ENCODE measurements around the gene MMP15. TPM values are rescaled to one million over a fixed set of nuclear protein-coding genes. Genes with fewer than 3 reads are reported as not detected.

Gene MMP15
- total RNA-seq, 1 experiment from 2014 or later = 4.5 TPM

DNA sequence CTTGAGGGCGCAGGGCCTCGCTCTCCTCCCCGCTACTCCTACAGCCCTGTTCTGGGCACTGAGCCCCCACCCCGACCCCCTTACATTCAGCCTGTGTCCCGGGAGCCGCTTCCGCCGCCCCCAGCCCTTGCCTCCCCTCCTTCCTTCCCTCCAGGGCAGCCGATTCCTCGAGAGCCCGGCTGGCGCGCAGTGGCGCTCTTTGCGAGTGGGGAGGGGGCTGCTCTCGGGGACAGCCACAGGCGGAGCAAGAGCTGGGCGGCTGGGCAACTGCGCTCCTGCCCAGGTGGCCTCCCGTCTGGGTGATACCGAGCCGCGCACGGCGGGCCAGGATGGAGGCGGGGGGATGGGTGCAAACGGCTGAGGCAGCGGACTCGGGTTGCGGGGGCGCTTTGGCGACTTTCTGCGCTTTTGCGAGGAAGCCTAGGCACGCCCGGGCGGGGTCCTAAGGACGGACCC lies 1.2 kb downstream of the MMP15 start:
- no TSS peak for BruUV-seq (replicated peaks)
- ChIA-PET CTCF (interaction anchor here (1.2 kb wide), 1 partner anchor 92 kb away, joined by 3 read pairs; no protein-coding TSS in a partner anchor), POLR2A (ENCODE audit: low non-redundant PET) (no interaction called here)
- Histone ChIP-seq H3K36me3 (ENCODE audit: insufficient read depth, low read length, poor library complexity, severe bottlenecking) (no peaks in the 10 kb centered on the region), H3K4me3 (ENCODE audit: low read depth, low read length, poor library complexity, severe bottlenecking) (peak overlapping the region; percentile 70), H3K4me1 (ENCODE audit: insufficient read depth, low read length, poor library complexity, severe bottlenecking) (peaks cover 27% of the 10 kb centered on the region), H3K27me3 (replicated peaks; ENCODE audit: insufficient read depth, low read depth, low read length, poor library complexity) (no peaks in the 10 kb centered on the region), H3K27ac (ENCODE audit: low read depth, low read length, poor library complexity, severe bottlenecking) (no peak overlapping the region), H3K9me3 (ENCODE audit: low read depth, low read length, poor library complexity, severe bottlenecking) (no peaks in the 10 kb centered on the region)
- TF ChIP-seq, protein P1, sequence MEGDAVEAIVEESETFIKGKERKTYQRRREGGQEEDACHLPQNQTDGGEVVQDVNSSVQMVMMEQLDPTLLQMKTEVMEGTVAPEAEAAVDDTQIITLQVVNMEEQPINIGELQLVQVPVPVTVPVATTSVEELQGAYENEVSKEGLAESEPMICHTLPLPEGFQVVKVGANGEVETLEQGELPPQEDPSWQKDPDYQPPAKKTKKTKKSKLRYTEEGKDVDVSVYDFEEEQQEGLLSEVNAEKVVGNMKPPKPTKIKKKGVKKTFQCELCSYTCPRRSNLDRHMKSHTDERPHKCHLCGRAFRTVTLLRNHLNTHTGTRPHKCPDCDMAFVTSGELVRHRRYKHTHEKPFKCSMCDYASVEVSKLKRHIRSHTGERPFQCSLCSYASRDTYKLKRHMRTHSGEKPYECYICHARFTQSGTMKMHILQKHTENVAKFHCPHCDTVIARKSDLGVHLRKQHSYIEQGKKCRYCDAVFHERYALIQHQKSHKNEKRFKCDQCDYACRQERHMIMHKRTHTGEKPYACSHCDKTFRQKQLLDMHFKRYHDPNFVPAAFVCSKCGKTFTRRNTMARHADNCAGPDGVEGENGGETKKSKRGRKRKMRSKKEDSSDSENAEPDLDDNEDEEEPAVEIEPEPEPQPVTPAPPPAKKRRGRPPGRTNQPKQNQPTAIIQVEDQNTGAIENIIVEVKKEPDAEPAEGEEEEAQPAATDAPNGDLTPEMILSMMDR (conservative IDR thresholded peaks at IDR 0.05; ENCODE audit: low read depth, low read length) = no peak; the same call in 1 of the 2 replicates
- TF ChIP-seq EZH2 (IDR thresholded peaks at IDR 0.05; ENCODE audit: borderline replicate concordance, low read depth, low read length, poor library complexity, severe bottlenecking) = no peak
- intact Hi-C loops (cut with micrococcal nuclease; ENCODE audit: unreplicated experiment) = no loop called here
- DNase-seq (ENCODE audit: low spot score) = peak; percentile 21

DNA sequence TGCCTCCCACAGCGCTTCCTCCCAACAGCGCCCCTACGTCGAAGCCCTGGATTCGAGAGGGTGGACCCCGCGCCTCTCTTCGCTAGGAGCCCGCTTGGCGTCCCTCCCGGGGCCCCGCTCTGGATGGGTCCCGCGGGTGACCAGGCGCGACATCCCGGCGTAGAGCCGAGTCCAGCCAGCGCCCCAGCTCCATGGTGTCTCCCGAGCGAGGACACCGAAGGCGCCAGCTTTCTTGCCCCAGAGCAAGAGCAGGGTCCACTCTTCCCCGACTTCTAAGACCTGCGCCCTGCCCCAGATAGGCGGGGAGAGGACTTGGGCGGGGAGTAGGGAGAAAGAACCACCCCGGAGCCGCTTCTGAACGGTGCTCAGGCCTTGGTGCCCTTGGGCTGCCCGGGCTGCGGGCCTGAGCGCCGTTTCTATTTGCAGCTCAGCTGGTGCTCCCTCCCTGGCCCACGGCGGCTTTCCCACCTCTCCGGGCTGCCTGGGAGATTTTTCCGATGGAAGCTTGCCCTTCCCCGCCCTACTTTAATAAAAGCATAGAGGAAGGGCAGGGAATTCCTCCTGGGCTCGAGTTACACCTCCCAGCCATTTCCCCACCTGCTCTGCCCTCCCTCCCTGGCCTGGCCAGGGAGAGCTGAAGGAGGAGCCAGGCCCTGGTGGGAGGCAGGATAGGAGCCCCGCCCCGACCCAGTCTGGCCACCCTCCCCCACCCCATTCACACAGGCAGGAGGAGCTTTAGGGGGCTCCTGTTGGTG lies 1.8 kb downstream of the MMP15 start:
- no peaks in the 10 kb centered on the region for H3K27me3 ChIP-seq (replicated peaks; ENCODE audit: insufficient read depth, low read depth, low read length, poor library complexity)
- H3K36me3 ChIP-seq (ENCODE audit: insufficient read depth, low read length, poor library complexity, severe bottlenecking) = no peaks in the 10 kb centered on the region
- intact Hi-C loops (cut with micrococcal nuclease; ENCODE audit: unreplicated experiment) = no loop called here
- H3K9me3 ChIP-seq (ENCODE audit: low read depth, low read length, poor library complexity, severe bottlenecking) = no peaks in the 10 kb centered on the region
- no TSS peak for BruUV-seq (replicated peaks)
- CTCF ChIA-PET = interaction anchor here (0.7 kb wide), 1 partner anchor 99 kb away, joined by 6 read pairs; no protein-coding TSS in a partner anchor
- peak overlapping the region; percentile 70 for H3K4me3 ChIP-seq (ENCODE audit: low read depth, low read length, poor library complexity, severe bottlenecking)
- POLR2A ChIA-PET (ENCODE audit: low non-redundant PET) = no interaction called here
- TF ChIP-seq EZH2 (IDR thresholded peaks at IDR 0.05; ENCODE audit: borderline replicate concordance, low read depth, low read length, poor library complexity, severe bottlenecking) = no peak
- TF ChIP-seq, protein P1 (conservative IDR thresholded peaks at IDR 0.05; ENCODE audit: low read depth, low read length) = no peak
- H3K4me1 ChIP-seq (ENCODE audit: insufficient read depth, low read length, poor library complexity, severe bottlenecking) = peaks cover 23% of the 10 kb centered on the region
- H3K27ac ChIP-seq (ENCODE audit: low read depth, low read length, poor library complexity, severe bottlenecking) = no peak overlapping the region
- no peak for DNase-seq (ENCODE audit: low spot score)

DNA sequence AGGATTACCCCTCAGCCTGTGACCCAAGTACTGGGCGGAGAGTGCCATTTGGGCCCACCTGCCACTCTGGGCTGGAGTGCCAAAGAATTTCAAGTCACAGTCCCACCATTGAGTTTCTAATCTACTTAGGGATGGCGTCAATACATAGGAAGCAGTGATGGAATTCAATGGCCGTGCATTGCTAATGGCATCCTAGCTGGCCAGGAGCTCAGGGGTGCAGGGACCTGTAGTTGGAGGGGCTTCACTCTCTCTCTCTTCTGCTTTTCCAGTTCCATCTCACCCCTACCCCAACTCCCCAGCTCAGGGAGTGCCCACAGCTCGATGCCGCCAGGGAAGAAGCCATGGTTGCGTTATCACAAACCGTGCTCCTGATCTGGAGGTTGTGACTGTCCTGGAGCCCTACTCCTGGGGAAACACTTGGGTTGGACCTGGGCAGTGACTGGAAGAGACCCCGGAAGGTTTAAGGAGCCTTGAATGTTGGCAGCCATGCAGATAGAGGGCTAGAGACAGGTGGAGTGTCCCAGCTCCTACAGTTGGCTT lies 2.4 kb downstream of the MMP15 start:
- no peak for DNase-seq (ENCODE audit: low spot score)
- ChIA-PET CTCF (interaction anchor here (0.7 kb wide), 1 partner anchor 98 kb away, joined by 6 read pairs; no protein-coding TSS in a partner anchor), POLR2A (ENCODE audit: low non-redundant PET) (no interaction called here)
- intact Hi-C loops (cut with micrococcal nuclease; ENCODE audit: unreplicated experiment) = no loop called here
- H3K36me3 ChIP-seq (ENCODE audit: insufficient read depth, low read length, poor library complexity, severe bottlenecking) = no peaks in the 10 kb centered on the region
- H3K4me3 ChIP-seq (ENCODE audit: low read depth, low read length, poor library complexity, severe bottlenecking) = no peak overlapping the region
- no TSS peak for BruUV-seq (replicated peaks)
- H3K27ac ChIP-seq (ENCODE audit: low read depth, low read length, poor library complexity, severe bottlenecking) = no peak overlapping the region
- H3K27me3 ChIP-seq (replicated peaks; ENCODE audit: insufficient read depth, low read depth, low read length, poor library complexity) = no peaks in the 10 kb centered on the region
- H3K4me1 ChIP-seq (ENCODE audit: insufficient read depth, low read length, poor library complexity, severe bottlenecking) = peaks cover 17% of the 10 kb centered on the region
- TF ChIP-seq EZH2 (IDR thresholded peaks at IDR 0.05; ENCODE audit: borderline replicate concordance, low read depth, low read length, poor library complexity, severe bottlenecking) = no peak
- TF ChIP-seq, protein P1 (conservative IDR thresholded peaks at IDR 0.05; ENCODE audit: low read depth, low read length) = no peak
- no peaks in the 10 kb centered on the region for H3K9me3 ChIP-seq (ENCODE audit: low read depth, low read length, poor library complexity, severe bottlenecking)
